NCI-H187 (cell line): ENCODE results near the gene RALGAPA2.

Experiments used
- DNase-seq, 2 experiments: peaks; one replicate each; lab custom pipeline; 2025; lab: John Stamatoyannopoulos, UW

The RALGAPA2 gene

GRCh38 chr20:20465252-20465651 is 247.2 kb downstream of the RALGAPA2 start:
- no peak for DNase-seq

- no peak for DNase-seq
These were observed 248.5 kb downstream of the RALGAPA2 start for GRCh38 chr20:20463933-20464374.

GRCh38 chr20:20462185-20462584 is 250.3 kb downstream of the RALGAPA2 start:
- no peak for DNase-seq

GRCh38 chr20:20461551-20461950 is 250.9 kb downstream of the RALGAPA2 start:
- no peak for DNase-seq

GRCh38 chr20:20459726-20460125 is 252.7 kb downstream of the RALGAPA2 start:
- no peak for DNase-seq

GRCh38 chr20:20457392-20458126 is 254.9 kb downstream of the RALGAPA2 start:
- no peak for DNase-seq

GRCh38 chr20:20456741-20457140 is 255.7 kb downstream of the RALGAPA2 start:
- no peak for DNase-seq

- no peak for DNase-seq
These were observed 256.5 kb downstream of the RALGAPA2 start for GRCh38 chr20:20455926-20456325.

- peak; percentile 35 to 43 for DNase-seq
These were observed 257.4 kb downstream of the RALGAPA2 start for GRCh38 chr20:20454850-20455627.

- no peak for DNase-seq
These were observed 258.1 kb downstream of the RALGAPA2 start for GRCh38 chr20:20454367-20454766.

- DNase-seq = peak; percentile 27 to 51
These were observed 260.2 kb downstream of the RALGAPA2 start for GRCh38 chr20:20452254-20452676.

- no peak for DNase-seq
These were observed 261.9 kb downstream of the RALGAPA2 start for GRCh38 chr20:20450521-20450920.

- DNase-seq = no peak
These were observed 263.6 kb downstream of the RALGAPA2 start for GRCh38 chr20:20448881-20449280.

- DNase-seq = no peak
These were observed 265.2 kb downstream of the RALGAPA2 start for GRCh38 chr20:20447196-20447595.

- DNase-seq = no peak
These were observed 265.9 kb downstream of the RALGAPA2 start for GRCh38 chr20:20446425-20447015.

GRCh38 chr20:20446001-20446400 is 266.4 kb downstream of the RALGAPA2 start:
- no peak for DNase-seq

- peak in 1 of 2 experiments; percentile 37 for DNase-seq
These were observed 268.9 kb downstream of the RALGAPA2 start for GRCh38 chr20:20443504-20443903.

- no peak for DNase-seq
These were observed 270.0 kb downstream of the RALGAPA2 start for GRCh38 chr20:20442466-20442865.

- DNase-seq = no peak
These were observed 271.4 kb downstream of the RALGAPA2 start for GRCh38 chr20:20440886-20441658.

GRCh38 chr20:20440481-20440880 is 272.0 kb downstream of the RALGAPA2 start:
- no peak for DNase-seq

GRCh38 chr20:20439602-20440190 is 272.7 kb downstream of the RALGAPA2 start:
- DNase-seq = no peak

- no peak for DNase-seq
These were observed 275.1 kb downstream of the RALGAPA2 start for GRCh38 chr20:20437314-20437713.
